HG03558 (cell line): ENCODE measurements around the gene TNIK.

Experiments used
- ATAC-seq: cut with Tn5 transposase; IDR thresholded peaks from one replicate; pipeline ENCODE4 v1.9.1; 2021; ENCODE audit warnings: moderate number of reproducible peaks; ENCODE audit not compliant: unreplicated experiment; ENCODE audit errors: extremely low read depth

TNIK gene

DNA sequence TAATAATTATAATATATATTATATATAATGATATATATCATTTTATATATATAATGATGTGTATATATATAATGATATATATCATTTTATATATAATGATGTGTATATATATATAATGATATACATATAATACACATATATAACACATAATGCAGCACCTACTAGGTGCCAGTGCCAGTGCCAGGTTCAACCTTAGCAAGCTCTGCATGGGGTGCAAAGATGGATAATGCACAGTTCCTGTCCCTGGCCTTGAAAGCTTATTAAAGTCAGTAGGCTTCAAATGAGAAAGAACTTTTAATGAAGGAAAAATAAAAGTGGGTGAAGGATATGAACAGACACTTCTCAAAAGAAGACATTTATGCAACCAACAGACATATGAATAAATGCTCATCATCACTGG lies 240.9 kb downstream of the TNIK start:
- no peak for ATAC-seq

GRCh38 chr3:171218069-171218468 lies 242.1 kb downstream of the TNIK start:
- no peak for ATAC-seq

DNA sequence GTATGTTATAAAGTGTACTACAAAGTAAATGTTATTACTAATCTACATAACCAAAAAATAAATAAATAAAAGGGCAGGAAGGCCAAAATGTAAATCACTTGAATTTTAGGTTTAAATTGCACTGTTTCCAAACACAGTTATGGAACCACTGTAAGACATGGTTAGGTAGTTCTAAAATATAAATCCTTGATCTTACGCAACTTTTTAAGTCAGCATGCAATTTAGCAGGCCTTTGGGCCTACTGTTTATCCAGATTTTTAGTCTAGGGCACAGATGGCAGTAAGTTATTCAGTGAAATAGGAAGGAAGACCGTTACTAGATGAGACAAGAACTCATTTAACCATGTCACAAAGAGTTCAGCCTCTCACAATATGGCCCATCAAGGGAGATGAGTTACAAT lies 246.3 kb downstream of the TNIK start:
- ATAC-seq = no peak

GRCh38 chr3:171213178-171213577 lies 247.0 kb downstream of the TNIK start:
- ATAC-seq = no peak

GRCh38 chr3:171212648-171213047 lies 247.6 kb downstream of the TNIK start:
- no peak for ATAC-seq

DNA sequence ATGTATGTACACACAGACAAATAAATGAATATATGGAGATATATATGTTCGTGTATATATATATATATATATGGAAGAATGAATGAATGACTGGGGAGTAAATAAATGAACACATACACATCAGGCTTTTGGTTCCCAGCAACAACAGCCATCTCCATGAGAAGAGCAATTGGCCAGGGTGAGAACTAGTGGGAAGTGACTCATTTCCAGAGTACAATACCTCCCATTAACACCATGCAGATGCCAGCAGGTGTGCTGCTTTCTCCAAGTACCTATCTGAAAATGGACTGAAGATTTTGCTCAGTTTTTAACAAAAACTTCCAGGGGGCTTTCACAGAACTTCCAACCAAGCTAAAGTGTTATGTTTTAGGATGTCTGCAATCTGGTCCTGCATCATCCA lies 253.9 kb downstream of the TNIK start:
- peak; percentile 85 for ATAC-seq

DNA sequence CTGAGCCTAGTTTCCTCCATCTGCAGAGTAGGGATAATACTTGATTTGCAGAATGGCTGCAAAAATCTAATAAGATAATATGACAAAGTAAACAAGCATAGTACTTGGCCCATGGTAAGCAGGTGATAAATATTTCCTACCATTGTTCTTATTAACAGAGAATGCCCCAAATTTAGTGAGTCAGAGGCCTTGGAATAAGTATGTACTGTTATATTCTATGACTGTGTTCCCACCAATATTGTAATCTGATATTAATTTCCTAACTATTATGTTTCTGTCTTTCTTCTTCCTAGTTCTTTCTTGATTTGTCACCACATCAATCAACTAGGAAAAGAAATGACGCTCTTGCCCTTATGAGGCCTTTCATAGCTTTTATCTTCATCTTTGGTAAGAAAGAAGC lies 255.3 kb downstream of the TNIK start:
- no peak for ATAC-seq

GRCh38 chr3:171201825-171202224 lies 258.4 kb downstream of the TNIK start:
- ATAC-seq = no peak

DNA sequence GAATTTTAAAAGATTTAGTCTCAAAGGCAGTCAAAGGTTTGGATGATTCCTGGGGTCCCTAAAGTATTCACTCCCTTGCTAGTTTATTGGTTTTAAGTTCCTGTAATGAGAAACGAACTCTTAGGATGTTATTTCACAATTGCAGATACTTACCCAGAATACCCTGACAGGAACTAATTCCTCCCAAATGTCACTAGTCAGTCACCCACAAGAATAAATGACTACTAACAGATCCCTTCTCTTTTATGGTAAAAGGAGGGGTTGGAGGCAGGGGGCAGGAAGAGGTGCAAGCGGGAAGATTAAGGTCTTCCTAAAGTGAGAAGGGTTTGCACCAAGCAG lies 259.5 kb downstream of the TNIK start:
- no peak for ATAC-seq

GRCh38 chr3:171200052-171200749 lies 260.0 kb downstream of the TNIK start:
- no peak for ATAC-seq

DNA sequence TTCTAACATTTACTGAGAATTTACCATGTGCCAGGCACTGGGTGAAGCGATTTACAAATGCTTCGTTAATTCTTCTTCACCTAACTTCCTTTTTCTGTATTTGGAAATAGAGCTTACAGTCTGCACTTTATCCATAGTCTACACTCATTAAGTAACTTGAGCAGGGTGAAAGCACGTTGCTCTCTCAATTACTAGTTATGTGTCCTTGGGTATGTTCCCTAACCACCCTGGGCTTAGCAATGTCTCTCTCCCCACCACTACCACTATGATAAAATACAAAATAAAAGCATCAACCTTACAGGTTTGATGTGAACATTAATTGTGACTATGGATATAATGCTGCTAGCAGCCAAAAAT lies 260.8 kb downstream of the TNIK start:
- no peak for ATAC-seq

DNA sequence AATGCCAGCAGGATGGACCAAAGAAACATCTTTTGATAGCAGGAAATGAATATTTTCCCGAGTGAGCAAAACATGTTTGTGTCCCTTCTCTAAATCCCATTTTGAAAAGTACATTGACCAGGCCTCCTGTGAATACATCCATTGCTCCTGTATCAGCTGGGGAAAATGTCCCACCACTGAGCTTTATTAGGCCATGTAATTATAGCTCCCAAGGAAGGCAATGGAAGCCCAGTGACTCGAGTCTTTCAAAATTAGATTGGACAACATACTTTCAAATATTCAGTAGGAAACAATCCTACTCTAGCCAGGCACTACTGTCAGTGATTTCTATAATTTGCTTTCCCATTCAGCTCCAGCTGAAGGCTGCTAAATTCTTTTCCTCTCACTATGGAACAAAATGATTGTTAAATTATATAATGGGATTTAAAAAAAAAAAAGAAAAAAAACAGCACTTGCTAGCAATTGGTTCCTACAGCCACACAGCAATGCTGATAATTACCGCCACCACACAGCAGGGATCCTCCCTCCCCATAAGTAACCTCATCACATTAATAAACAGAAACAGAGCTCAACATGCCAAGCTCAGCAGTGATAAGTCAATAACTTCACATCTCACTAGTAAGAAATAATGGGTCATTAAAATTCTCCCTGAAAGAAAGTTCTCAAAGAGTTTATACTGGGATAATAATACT lies 261.3 kb downstream of the TNIK start:
- ATAC-seq = no peak

DNA sequence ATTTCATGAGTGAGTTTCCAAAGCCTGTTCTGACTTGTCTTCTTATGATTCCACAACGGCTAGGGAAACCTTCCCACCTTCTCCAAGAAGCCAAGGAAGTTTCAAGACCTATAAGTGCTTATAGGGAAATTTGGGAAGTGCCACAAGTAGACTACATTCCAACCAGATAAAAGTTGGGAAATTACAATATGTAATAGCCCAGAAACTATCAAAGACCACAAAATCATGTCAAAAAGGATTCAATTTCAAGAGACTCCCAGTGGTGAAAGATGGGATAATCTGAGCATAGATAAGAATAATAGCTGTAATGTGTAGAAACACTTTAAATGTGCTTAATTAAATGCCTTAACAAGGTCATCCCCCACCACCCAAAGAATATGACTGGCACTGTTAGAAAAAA lies 264.5 kb downstream of the TNIK start:
- ATAC-seq = no peak

DNA sequence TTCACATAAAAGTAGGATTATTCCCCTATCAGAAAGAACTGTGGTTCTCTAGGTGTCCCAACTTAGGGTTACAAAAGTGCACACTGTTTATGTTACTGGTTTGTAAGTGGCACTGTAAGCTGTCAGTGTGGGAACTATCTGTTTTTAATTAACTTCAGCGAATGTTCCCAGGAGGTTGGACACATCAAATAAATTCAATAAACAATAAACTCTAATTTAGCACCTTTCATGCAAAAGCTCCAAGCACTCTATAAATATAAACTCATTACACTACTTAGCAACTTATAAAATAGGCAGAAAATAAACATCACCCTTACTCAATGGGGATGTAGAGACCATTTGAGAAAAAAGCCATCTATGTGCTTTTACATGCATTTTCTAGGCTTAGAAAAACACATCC lies 265.2 kb downstream of the TNIK start:
- ATAC-seq = no peak

DNA sequence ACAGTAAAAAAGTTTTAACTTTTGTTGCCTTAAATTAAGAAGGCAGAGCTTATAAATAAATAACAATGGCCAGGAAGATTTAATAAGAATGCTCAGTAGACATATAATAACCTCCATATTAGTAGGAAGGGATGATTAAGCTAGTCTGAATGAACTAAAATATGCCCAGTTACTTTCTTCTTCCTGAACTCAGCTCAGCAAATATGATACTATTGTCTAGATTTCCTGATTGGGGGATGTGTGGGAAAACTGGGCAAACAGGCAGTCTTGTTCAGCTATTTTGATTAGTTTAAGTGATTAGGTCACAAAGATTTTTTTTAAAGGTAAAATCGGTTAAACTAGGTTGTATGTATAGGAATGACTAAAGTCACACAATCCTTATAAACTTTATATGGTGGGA lies 266.5 kb downstream of the TNIK start:
- no peak for ATAC-seq

DNA sequence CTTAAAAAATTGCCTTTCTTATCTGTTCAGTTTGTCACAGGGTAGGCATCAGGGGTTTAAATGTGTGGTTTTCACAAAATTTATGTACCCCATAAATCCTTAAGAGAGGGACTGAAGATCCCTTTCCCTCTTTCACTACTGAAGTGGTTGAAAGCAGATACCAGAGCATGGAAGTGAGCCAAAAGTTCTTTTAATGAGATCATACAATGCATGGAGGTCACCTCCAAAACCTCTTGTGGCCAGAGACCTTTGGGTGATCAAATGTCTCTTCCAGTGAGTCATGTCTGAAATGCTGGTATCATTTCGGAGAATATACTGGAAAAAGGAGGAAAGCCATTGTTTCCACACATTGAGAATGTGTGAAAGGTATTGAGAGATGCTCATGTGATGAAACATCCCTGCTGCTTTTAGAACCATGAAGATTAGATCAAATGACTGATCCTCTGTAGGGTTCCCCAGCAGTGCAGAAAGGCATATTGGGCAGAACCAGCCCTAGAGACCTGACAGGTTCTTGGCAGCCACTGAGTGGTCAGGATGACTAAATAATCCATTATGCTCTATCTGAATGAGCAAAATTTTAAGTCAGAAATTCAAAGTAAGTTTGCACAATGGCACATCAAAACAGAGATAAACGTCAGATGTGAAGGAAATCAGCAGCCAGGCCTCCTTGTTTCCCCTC lies 267.9 kb downstream of the TNIK start:
- no peak for ATAC-seq

DNA sequence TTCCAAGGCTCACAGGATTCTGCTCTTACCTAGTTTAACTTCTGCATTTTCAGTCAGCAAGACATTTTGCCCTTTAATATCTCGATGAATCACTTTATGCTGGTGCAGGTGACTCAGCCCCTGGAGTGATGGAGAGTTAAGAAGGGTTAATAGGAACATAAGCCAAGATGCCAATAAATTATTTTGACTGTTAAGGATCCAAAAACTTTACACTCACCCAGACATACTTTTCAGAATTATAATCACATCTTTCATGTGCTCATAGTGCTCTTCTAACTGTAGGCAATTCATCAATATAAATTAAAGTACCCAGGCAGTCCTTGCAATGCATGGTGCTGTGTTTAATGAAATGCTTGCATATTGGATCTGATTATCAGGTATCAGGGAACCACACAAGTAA lies 269.5 kb downstream of the TNIK start:
- no peak for ATAC-seq

DNA sequence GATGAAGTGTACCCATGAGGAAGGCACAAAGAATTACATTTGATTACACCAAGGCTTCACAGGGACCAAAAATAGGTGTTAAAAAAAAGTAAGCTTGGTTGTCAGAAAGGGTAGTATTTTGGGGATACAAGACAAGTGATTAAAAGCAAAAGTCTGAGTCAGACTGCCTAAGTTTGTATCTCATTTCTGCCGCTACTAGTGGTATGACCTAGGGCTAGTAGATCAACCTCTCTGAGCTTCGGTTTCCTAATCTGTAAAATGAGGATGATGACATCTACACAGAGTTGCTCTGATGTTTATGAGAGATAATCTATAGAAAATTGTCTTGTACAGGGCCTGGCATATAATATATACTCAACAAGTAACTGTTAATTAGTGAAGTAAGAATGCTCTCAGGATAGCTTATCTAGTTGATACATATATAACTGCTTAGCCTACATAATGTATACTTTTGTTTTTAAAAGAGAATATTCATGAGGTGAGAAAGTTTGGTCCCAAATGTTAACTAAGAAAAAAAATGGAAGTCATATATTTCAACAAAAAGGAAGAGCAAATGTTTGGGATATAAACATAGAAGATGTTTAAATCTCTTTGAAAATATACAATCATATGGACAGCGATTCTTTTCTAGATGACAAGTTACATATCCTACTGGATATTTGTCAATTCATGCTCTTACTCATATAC lies 270.7 kb downstream of the TNIK start:
- ATAC-seq = no peak

- no peak for ATAC-seq
These were observed 272.4 kb downstream of the TNIK start for GRCh38 chr3:171187706-171188290.

DNA sequence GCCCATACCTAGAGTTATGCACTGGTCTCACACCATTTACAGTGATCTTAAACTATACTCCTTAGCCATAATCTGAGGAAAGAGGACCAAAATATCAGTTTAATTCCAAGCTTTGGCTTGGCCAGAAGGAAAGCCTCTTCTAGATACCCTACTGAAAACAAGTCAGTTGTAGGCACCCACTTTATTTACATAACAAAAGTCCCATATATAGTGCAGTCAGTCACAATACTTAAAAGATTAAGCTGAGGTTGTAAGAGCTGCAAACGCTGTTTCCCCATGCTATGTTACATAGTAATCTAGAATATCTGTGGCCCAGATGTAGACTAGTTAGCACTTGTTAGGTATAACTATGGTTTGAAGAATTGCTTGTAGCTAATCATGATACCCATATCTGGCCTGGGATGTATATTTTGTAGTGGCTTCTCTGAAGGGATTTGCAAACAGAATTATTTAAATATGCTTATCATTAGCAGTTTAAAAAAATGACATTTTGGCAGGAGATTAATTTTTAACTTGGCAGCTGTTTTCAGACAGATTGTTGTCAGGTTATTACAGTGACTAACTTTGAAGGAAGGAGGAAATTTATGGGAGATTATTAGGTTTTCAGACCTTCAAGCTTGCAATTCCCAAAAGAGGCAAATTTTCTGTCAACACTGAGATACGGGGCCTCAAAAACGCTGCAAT lies 273.2 kb downstream of the TNIK start:
- no peak for ATAC-seq
